NCI-H510A treated with DMSO at 0.1 percent for 48 hours (cell line): ENCODE measurements around the gene SMYD2.
A peak's percentile ranks its signal among the peaks of the same experiment; 100 is the strongest.

Experiments
- DNase-seq: peaks from one replicate; lab custom pipeline; 2025; lab: John Stamatoyannopoulos, UW

The SMYD2 gene

GRCh38 chr1:214303141-214303930 lies 22.4 kb downstream of the SMYD2 start:
- no peak for DNase-seq

DNA sequence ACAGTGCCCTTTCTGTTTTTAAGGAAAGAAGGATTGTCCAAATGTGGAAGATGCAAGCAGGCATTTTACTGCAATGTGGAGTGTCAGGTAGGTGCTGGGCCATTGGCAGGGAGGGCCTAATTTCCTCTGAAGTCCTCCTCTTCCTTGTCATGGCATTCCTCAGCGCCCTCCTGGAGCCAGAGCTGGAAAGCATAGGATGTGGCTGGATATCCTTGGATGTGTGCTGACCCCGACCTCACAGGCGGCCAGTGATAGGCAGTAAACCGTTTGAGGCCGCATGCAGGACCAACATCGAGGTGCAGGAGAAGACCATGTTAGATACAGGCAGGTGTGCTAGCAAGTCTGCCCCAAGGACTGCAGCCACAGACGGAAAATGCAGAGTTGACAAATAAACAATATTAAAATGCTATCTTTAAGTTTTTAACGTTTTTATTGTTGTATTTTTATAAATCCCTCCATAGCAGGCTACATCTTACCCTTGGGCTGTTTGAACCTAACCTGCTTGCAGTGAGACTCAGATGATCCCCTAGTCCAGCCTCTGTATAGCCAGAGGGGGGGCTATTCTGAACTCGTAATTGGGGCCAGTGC lies 24.3 kb downstream of the SMYD2 start:
- no peak for DNase-seq

GRCh38 chr1:214306269-214306668 lies 25.3 kb downstream of the SMYD2 start:
- DNase-seq = no peak

- no peak for DNase-seq
Observed at GRCh38 chr1:214310010-214310409, 29.1 kb downstream of the SMYD2 start.

DNA sequence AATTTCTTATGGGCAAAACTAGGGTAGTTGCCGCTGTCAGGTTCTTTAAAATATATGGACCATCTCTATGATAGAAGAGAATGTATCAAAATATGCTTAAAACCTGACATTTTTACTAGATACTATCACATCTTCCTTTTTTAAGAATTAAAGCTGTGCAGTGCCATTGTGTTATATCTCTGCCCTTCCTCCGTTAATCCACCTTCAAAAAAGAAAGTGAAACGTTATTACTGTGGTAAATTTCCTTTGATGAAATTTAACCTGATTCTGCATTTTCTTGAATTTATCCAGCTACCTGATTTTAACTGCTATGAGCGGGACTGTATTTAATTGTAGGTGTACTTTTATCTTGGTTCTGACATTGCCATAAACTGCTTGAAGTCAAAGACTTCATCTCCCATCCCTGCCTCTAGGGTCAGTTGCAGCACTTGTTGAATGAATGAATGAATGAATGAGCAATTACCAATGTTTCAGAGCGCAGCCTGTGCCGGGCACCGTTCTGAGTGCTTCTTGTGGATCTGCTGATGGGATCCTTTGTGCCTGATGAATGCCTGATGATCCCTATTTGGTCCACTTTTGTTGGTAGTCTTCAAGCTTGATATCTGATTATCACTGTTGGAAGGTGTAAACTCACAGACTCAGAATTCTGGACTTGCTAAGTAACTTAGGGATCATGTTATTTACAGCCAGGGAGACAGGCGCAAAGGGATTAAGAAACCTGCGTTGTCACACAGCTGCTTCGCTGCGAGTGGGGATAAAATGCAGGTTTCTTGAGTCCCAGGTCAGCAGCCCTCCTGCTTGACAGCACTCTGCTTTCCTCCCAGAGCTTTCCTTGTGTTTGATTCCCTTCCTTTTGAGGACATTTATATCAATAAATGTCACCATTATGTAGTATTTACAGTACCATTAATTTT lies 30.1 kb downstream of the SMYD2 start:
- no peak for DNase-seq

DNA sequence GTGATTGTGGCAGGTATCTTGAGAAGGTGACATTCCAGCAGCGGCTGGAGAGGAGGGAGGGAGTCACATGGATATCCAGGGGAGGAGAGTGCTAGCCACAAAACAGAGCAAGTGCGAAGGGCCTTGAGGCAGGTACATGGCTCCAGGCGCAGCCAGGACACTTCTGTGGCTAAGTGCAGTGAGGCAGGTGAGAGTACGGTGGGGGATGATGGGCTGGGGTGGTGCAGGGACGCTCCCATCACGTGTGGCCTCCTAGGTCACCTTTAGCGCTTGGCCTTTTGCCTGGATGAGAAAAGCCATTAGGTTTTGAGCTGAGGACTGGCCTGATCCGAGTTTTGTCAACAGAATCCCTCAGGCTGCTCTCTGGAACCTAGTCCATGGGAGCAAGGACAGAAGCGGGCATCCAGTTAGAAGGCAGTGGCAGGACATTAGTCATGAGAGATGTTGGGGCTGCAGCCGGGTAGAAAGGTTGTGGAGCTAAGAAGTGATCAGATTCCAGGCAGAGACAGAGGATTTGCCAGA lies 31.6 kb downstream of the SMYD2 start:
- no peak for DNase-seq

DNA sequence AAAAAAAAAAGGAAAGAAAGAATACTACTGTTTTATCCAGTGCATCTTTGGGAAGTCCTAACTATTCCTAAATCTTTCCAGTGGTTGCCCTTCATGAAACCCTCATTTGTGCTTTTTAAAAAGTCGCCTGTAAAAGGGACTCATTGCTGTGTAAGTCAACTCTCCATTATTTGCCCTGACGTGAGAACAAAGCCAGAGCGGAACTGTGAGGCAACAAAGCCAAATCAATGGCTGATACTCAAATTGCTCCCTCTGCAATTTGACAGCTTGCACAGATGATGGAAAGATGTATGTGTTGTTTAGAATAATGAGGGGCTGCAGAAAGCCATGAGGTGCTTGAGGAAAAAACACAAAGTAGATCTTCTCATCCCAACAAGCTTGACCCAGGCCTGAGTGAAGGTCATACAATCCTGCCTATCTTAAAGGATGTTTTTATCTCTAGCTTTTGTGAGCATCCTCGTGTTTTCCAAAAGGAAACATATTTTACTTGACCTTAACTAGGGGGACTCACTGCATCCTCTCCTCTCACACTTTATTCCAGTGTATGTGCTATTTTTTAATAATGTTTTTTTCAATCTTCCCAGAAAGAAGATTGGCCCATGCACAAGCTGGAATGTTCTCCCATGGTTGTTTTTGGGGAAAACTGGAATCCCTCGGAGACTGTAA lies 33.4 kb downstream of the SMYD2 start:
- DNase-seq = no peak

GRCh38 chr1:214316593-214316992 lies 35.6 kb downstream of the SMYD2 start:
- no peak for DNase-seq

GRCh38 chr1:214317300-214317699 lies 36.3 kb downstream of the SMYD2 start:
- no peak for DNase-seq

DNA sequence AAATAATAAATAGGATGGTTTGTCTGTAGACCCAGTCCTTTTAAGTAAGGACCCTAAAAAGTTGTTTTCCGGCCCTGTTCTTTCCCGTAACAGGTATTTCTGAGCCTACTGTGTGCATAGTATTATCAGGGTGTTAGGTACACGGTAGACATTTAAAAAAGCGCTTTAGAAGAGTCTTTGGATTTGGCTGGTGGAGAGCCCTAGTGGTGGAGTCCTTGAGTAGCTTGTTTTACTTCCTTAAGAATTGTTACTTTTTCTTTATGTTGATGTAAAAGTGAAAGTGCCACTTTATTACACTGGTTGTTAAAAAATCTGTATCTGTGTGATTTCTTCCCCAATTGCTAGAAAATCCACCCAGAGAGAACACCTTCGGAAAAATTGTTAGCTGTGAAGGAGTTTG lies 36.8 kb downstream of the SMYD2 start:
- no peak for DNase-seq

DNA sequence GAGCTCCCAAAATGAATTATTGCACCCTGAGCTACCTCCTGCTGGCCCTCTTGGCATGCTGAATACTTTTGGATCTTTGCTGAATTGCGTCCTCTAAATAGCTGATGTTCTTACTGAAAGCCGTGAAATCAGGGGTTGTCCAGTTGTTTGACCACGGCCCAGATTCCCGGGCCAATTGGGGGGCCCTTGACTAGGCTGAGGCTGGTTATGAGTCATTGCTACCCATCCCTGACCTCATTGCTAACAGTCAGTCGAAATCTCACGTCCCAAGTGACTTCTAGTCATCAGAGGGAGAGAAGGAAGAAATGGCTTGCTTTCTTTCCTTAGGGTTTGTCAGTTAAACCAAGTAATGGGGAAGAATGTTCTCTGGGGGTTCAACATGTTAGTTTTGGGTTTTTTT lies 37.4 kb downstream of the SMYD2 start:
- no peak for DNase-seq

- DNase-seq = no peak
Observed at GRCh38 chr1:214318956-214319736, 38.2 kb downstream of the SMYD2 start.

GRCh38 chr1:214319938-214320337 lies 39.0 kb downstream of the SMYD2 start:
- DNase-seq = no peak

- no peak for DNase-seq
Observed at GRCh38 chr1:214321705-214322453, 40.9 kb downstream of the SMYD2 start.

GRCh38 chr1:214324896-214325800 lies 44.2 kb downstream of the SMYD2 start:
- DNase-seq = no peak

DNA sequence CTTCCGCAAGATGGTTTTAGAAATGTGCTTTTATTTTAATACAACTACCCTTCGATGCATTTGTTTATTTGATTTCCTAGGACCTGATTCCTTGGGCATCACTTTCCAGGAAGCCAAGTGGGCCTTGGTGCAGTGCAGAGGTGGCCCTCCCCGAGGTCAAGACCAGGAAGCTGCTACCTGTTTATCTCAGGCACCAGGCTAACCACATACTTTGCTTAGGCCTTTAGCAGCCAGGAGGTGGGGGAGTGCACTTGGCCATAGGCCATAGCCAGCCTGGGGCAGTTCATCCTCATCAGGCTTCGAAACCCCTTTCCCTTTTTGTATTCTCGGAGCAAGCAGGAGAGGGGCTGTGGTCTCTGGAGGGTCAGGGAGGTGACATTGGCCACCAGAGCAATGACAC lies 45.4 kb downstream of the SMYD2 start:
- DNase-seq = no peak

DNA sequence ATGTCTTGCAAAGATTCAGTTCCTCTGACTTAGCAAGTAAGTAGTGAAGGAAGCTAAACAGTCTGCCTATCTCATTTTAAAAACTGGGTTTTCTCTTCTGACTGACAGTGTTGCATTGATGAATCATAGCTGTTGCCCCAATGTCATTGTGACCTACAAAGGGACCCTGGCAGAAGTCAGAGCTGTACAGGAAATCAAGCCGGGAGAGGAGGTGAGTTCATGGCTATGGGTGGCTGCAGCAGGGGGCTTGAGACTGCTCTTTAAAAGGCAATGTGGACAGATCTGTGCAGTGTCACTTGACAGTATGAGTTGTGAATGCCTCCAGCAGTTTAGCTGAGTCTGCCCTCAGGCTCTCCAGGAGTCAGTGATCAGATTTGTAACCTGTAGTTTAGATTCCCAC lies 46.6 kb downstream of the SMYD2 start:
- DNase-seq = no peak

GRCh38 chr1:214328770-214329469 lies 48.0 kb downstream of the SMYD2 start:
- peak; percentile 80 for DNase-seq
